8988T (cell line): ENCODE data around the gene PEX14.

ENCODE experiments used
- DNase-seq: peaks from one replicate; pipeline ENCODE4 v3.0.0; 2011

The PEX14 gene

DNA sequence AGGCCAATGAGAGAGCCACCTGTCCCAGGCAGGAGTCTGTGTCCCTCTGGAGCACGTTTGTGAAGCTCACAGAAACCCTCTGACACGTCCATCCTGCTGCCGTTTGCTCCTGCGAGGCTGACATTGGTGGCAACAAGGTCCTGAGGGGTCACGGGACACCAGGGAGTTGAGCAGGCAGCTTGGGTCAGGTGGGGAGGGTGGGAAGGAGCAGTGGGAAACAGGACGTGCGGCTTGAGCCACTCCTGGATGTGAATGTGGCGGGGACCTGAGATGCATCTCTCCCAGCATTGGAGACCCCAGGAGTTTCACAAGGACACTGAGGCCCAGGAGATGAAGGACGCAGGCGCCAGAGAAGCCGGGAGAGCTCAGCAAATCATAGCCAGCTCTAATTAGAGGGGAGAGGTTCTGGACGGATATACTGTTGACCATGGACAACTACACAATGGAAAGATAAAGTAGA is 149.0 kb downstream of the PEX14 start:
- DNase-seq, result no peak

DNA sequence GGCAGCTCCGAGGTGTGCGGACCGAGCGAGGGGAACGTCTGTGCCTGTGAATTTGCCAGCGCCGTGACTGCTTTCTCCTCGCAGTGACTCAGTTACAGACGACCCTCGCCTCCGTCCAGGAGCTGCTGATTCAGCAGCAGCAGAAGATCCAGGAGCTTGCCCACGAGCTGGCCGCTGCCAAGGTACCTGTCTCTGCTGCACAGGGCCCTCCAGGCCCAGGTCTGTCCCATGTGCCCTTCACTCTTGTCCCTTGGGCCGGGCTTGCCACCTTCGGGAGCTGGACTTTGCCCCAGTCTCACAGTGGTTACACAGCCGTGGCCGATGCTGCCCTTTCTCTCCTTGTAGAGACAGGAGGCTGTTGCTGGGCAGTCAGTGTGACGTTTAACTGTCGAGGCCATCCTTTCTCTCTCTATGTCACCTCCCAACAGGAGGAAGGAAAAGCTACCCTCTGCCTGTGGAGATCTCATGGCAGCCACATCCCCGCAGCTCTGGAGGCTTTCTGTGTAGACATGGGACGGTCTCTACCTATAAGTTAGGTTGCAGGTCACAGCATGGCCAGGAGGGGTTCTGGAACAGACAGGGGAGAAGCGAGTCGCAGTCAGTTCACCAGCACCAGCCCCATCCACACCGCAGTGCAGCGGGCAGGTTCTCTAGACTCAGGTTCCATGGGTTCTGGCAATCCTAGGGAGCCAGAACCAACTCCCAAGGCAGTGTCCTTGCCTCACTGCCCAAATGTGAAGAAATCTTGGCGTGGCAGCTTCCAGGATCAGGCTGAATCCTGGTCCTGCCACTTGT is 149.7 kb downstream of the PEX14 start:
- DNase-seq, result no peak

DNA sequence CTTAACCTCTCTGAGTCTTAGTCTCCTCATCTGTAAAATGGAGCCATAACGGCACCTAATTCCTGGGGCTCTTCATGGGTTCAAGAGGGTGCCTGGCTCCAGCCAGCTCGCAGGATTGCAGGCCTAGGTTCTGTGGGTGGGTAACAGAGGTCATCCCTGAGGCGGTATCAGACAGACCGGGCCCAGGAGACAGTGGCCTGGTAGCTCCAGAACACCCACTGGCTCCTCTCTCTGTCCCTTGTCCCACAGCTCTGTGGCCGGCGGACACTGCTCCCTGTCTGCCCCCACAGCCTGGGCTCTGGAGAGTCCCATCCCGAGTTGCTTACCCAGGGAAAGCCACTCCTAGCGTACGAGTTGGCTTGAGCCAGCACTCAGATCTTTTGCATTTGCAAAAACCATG is 150.3 kb downstream of the PEX14 start:
- no peak for DNase-seq

DNA sequence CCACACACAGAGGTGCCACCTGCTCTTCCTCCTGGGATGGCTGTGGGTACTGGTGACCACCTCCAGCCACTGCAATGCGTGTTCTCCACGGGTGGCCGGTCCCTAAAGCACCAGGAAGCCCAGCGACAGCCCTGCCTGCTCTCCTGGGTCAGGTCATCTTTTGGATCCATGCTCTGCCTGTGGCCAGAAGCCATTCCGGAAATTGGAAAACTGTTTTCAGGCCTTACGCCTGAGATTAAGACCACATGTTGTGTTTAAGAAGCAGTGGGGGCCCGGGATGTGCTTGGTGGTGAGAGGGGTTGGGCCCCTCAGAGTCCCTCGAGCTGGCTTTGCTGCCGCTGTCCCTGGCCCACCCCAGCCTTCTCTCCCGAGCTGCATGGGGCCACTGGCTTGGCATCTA is 150.8 kb downstream of the PEX14 start:
- no peak for DNase-seq

DNA sequence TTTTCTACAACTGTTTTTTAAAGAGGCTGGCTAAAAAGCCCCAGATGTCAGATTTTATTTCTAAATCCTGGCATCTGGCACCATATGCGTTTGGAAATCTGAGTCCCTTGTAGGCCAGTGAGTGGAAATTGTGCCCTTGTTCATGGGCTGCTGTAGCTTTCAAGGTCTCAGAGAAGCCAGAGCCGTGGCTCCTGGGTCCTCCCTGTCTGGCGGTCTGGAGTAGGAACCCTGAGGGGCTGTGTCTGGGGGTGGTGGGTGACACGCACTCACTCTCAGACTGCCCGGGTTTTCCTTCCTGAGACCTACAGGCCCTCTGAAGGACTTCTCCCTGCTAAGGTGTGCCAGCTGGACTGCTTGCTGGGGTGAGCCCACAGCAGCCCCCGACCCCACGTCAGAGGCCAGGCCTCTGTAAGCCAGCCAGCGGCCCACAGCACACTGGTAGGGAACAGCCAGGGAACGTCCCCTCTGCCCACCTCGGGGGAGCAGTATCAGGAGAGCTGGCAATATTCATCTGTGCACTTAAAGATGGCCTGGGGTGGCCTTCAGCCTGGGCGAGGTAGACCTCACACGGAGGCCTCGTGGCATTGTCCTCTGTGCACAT is 151.5 kb downstream of the PEX14 start:
- DNase-seq, result no peak

DNA sequence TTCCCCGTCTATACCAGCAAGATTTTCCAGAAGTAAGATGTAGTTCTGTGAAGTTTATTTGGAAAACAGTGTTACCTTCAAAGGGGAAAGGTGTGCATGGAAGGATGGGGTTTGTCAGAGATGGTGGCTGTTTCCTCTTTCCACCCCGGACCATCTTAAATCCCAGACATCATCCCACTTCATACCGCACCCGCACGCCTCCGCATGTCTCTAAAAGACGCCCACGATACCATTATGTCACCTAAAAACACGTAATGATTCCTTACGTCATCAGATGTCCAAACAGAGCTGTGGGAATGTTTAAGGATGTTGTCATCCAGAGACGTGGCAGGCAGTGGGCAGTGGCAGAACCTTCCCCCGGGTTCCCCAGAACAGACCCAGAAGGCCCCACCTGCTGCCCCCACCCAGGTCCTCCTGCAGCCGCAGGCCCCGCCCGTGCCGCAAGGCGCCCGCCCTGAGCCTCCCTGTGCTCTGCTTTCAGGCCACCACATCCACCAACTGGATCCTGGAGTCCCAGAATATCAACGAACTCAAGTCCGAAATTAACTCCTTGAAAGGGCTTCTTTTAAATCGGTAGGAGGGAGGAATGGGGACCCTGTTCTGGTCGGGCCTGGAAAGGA is 152.2 kb downstream of the PEX14 start:
- no peak for DNase-seq

DNA sequence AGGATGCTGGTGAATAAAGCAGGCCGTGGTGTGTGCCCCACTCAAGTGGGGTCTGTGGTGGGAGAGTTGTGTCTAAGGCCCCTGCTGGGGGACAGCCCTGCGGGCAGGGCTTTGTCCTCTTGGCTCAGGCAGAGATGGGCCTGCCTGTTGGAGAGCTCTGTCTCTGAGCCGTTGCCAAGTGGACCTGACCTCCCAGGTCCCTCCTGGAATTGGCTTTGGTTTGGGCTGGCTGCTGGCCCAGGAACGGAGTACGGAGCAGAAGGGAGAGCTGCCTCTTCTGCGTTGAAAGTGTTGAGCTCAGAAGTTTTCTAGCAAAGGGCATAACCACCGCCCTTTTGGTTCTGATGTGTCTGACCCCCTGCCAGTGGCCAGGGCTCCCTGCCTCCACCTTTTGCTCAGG is 153.9 kb downstream of the PEX14 start:
- no peak for DNase-seq

DNA sequence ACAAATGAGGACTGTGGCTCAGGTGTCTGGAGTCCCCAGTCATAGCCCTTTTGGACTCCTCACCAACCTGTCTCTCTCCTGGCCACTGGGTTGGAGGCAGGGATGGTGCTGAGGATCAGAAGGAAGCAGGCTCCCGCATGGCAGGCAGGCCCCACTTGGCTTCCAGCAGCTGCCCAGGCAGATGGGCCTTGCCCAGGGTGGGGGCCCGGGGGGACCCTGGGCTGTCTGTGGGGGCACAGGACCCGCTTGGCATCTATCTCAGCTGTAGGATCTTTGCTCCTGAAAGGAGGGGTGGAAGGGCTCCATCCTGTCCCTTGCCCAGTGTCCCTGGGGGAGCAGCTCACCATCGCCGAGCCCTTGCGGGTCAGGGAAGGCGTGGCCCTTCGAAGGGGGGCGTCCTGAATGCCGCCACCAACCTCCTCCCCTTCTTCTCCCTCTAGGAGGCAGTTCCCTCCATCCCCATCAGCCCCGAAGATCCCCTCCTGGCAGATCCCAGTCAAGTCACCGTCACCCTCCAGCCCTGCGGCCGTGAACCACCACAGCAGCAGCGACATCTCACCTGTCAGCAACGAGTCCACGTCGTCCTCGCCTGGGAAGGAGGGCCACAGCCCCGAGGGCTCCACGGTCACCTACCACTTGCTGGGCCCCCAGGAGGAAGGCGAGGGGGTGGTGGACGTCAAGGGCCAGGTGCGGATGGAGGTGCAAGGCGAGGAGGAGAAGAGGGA is 154.5 kb downstream of the PEX14 start:
- DNase-seq, result no peak

DNA sequence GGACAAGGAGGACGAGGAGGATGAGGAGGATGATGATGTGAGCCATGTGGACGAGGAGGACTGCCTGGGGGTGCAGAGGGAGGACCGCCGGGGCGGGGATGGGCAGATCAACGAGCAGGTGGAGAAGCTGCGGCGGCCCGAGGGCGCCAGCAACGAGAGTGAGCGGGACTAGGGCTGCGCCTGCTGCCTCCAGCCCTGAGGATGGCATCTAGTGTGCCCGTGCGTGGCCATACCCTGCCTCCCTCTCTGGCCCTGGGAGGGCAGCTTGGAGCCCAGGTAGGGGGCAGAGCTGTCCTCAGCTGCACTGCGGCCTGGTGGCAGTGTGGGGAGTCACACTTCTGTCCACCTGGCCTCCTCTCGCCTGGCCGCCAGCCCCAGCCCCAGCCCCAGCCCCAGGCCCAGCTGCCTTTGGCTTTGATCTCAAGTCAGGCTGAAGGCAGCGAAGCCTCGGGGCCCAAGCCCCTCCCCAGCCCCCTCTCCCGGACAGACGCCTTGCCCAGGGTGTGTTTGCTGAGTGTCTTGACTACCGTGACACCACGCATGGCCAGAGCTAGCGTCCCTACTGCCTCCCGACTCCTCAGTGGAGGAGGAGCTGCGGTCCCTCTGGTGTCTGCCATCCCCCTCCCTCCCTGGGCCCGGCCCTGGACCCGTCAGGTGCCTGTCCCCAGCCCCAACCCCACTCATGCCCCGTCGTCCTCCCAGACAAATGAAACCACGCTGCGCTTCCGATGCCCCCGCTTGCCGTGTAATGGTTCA is 155.2 kb downstream of the PEX14 start:
- DNase-seq, result no peak

DNA sequence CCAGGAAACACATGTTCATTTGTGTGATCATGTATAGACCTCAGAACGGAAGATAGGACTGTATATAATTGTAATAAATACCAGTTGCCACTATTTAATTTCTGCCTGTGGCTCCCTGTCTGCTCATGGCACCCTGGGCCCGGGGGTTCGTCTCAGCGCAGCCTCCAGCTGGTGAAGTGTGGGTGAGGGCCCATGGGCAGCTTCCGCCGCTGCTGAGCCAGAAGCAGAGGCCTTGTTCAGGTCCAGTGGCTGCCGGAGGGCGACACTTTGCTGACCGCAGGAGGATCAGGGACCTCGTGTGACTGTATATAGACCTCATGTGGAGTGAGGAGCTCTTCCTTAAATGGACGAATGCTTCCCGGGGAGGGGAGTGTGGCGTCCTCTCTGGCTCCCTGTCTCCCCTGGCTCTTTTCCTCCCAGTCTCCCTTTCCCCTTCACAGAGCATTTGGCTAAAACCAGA is 155.9 kb downstream of the PEX14 start:
- no peak for DNase-seq

DNA sequence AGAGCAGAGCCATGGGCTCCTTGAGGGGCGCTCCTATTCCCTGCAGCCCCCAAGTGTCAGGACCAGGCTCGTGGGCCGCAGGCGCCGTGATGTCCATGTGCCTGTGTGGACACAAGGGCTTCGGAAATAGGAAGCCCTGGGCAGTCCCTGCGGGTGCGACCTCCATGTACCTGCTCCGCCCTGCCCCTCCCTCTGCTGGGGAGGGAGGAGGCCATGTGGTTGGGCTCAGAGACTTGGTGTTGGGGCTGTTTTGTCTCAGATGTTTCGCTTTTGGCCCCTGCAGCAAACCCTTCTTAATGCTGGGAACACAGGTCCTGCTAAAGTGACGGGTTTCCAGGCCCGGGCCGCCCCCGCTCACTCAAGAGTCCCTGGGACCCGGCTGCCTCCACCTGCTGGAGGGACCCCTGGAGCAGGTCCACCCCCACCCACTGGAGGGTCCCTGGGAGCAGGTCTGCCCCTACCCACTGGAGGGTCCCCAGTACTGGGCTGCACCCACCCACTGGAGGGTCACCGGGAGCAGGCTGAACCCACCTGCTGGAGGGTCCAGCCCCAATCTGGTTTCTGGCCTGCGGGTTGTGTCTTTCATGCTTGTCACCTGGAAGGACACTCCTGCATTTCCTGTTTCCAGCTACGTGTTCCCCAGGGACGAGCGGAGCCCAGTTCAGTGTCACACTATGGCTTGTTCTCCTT is 156.5 kb downstream of the PEX14 start:
- DNase-seq, result no peak

DNA sequence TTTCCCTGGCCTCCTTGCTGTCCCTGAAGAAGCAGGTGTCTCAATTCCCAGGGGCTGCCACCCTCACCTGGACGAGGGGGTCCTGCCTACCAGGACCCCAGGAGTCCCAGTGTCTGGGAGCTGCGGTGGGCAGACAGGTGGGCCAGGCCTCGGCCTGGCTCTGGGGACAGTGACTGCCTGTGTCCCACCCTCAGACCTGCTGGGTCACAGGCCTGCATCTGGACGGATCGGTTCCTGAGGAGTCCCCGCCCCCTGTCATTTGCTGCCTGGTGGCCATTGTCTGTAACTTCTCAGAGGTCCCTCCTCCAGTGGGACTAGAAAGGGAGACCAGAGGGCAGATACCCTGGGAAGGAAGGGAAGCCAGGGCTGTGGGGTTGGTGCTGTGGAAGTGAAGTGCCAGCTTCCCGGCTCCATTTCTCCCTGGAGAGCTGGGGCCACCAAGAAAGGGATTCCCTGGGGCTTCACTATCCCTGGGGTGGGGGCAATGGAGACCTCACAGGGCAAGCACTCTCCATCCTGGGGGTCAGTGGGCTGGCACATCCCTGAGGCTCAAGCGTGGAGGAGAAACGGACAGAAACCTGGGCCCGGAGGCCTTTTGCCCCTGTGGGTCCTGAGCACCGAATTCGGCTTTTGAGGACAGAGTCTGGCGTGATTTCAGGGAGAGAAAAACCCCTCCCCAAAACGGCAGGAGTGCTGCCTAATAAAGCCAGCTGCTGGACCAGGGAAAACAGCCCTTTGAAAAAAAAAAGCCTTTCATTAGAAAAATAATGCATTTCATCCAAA is 157.3 kb downstream of the PEX14 start:
- DNase-seq, result no peak

DNA sequence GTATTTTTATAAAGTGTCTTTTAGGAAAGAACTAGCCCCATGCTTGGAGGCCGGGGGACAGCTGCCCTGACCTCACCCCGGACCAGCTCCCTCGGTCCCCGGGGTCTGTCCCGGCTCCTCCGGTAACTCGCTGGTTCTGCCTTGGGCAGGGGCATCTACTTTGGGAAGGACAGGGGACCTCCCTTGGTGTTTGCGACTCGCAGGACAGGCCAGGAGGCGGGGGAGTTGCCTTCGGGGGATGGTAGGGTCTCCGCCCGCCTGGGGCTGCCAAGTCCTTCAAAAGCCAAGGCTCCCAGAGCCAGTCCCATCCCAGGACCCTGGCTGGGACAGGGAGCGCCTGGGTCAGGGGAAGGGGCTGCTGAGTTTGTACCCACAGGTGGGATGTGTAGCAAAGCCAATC is 157.9 kb downstream of the PEX14 start:
- no peak for DNase-seq

DNA sequence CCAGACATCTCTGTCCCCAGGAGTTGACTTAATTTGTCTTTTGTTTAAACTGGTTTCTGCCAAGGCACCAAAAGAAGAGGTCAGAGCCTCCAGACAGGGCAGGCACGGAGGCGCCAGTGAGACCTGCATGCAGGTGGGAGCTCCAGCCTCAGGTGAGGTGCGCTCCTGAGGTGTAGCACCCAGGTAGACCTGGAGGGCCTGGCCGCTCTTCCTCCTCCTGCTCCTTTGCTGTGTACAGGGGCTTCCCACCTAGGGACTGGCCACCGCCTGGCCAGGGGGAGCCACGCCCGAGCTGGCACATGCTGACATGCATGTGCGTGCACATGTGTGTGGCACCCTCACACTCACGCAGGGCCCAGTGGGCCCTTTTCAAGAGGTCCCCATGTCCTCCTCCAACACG is 158.7 kb downstream of the PEX14 start:
- DNase-seq, result no peak

DNA sequence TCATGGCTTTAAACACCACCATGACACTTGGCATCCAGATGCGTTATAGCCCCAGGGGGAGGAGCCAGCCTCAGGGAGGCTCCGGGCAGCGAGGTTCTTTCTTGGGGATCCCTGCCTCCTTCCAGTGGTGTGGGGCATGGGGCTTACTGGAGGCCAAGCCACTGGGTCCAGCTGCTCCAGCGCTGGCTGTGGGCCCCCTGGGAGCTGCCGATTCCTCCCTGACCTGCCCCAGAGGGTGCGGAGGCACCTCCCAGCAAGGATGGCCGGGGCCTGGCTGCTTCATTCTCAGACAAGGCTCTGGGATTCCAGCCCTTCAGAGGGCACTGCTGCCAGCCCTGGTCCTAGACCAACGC is 159.3 kb downstream of the PEX14 start:
- DNase-seq, result no peak

DNA sequence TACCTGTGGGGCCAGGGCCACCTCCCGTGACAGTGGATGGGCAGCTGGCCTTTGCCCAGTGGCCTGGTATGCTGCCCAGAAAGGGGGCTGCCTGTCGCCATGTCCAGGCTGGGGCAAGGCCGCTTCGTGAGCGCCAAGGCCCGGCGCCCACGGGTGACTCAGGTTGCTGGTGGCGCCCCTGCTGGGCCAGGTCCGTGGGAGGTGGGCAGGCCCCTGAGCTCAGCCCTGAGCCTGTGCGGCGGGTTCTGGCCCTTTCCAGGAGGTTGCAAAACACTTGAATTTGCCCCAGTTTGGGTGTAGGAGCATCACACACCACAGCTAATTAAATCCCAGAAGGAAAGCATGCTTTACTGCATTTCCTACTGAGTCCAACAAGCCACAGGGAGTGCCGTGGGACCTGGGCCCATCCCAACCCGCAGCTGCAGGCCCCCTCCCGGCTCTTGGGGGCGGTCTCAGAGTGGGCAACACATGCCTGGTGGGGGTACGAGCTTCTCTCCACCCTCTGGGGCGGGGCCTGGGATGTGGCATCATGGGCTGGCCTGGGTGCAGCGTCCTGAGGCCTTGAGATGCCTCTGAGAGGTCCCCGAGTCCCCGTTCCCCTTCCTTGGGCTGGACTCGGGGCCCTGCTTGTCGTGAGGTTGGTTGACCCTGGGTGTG is 159.8 kb downstream of the PEX14 start:
- no peak for DNase-seq

DNA sequence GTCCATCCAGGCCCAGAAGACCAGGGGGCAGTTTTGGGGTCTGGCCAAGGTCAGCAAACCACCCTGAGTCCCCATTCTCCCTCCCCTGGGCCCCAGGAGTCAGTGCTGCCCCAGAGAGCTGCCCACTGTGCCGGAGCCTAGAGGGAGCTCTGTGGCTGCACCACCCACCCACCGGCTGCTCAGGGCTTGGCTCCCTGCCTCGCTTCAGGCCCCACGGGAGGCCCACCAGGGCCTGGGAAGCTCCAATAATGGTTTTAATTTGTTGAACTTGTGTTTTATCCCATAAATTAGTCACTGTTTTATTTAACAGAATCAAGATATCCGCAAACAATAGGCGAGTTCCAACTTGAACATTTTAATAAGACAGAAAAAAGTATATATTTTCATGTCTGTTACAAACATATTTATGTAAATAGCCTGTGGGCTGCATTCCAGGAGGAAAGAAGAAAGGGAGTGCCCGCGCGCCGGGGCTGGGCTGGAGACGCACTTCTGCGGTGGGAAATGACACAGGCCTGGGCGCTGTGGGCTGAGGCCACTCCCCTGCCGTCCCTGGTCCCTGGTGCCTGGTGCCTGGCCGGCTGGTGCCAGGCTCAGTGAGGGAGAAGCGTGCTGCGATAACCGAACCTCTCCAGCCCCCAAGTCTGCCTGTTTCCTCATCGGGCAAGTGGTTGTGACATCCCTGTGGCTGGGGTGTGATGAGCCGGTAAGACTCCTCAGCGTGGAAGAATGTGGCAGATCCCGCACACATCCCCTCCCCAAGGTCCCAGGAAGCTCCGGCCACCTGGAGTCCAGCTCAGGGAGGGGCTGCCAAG is 160.5 kb downstream of the PEX14 start:
- DNase-seq, result no peak

DNA sequence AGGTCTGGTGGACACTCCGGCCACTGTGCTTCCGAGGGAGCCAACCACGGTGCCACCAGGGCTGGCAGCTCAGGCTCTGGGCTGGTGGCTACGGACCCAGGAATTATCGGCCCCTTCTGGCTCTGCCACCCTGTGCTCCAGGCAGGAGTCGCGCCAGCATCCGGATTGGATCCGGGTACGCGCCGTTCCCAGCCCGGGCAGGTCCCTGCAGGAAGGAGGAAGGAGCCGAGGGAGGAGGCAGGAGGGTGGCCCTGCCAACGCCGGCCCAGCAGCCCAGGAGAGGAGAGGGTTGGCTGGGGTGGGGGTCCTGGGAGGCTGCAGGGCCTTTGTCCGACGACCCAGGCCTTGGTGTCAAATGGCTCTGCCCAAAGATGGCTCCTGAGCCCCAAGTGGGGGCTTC is 161.2 kb downstream of the PEX14 start:
- DNase-seq, result no peak

DNA sequence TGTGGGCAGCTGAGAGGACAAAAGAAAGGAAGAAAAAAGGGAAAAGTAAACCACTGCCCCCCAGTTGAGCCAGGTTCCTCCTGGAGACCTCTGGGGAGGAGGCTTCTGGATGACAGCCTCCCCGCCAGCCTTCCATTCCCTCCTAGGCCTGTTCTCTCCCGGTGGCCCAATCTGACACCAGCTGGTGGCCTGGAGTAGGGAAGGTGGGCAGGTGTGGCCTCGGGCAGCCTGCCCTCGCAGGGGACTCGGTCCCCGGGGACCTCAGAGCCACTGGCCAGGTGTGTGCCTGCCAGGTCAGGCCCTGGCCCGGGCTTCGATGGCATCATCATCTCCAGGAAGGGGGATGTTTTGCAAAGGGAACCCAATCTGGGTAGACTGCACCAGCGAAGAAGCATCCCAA is 162.7 kb downstream of the PEX14 start:
- DNase-seq, result no peak
